G401.6 (cell line): ENCODE data around the gene FHOD1.

ENCODE experiments used
- FAIRE-seq: peaks from 2 replicates; lab custom pipeline; 2012; peaks lifted over from hg19 to GRCh38; lab: Jason Lieb, UNC

The FHOD1 gene

GRCh38 chr16:67206838-67207248 is 40.4 kb downstream of the FHOD1 start:
- no peak for FAIRE-seq

GRCh38 chr16:67206129-67206837 is 41.0 kb downstream of the FHOD1 start:
- FAIRE-seq = no peak

GRCh38 chr16:67204076-67204475 is 43.2 kb downstream of the FHOD1 start:
- no peak for FAIRE-seq

GRCh38 chr16:67202956-67203493 is 44.3 kb downstream of the FHOD1 start:
- FAIRE-seq = no peak

- no peak for FAIRE-seq
These were observed 44.9 kb downstream of the FHOD1 start for GRCh38 chr16:67202426-67202825.

- no peak for FAIRE-seq
These were observed 45.6 kb downstream of the FHOD1 start for GRCh38 chr16:67201411-67202345.

- FAIRE-seq = no peak
These were observed 46.8 kb downstream of the FHOD1 start for GRCh38 chr16:67200491-67200890.

- FAIRE-seq = no peak
These were observed 47.5 kb downstream of the FHOD1 start for GRCh38 chr16:67199808-67200198.

GRCh38 chr16:67199011-67199807 is 48.1 kb downstream of the FHOD1 start, which contains the start of gene ELMO3:
Gene ELMO3 (plus strand): TSS chr16:67199131. CDS start chr16:67199327, 196 bp downstream.
- no peak for FAIRE-seq

GRCh38 chr16:67198238-67198734 is 49.0 kb downstream of the FHOD1 start:
- no peak for FAIRE-seq

- no peak for FAIRE-seq
These were observed 49.6 kb downstream of the FHOD1 start for GRCh38 chr16:67197704-67198103.

- no peak for FAIRE-seq
These were observed 50.4 kb downstream of the FHOD1 start for GRCh38 chr16:67196881-67197280.

- FAIRE-seq = no peak
These were observed 51.6 kb downstream of the FHOD1 start for GRCh38 chr16:67195676-67196075.

- FAIRE-seq = no peak
These were observed 53.0 kb downstream of the FHOD1 start for GRCh38 chr16:67194260-67194659.

- FAIRE-seq = no peak
These were observed 53.7 kb downstream of the FHOD1 start for GRCh38 chr16:67193536-67193935.

- no peak for FAIRE-seq
These were observed 54.4 kb downstream of the FHOD1 start for GRCh38 chr16:67192781-67193361.

GRCh38 chr16:67191995-67192681 is 55.1 kb downstream of the FHOD1 start, which contains the start of gene E2F4:
Gene E2F4 (plus strand): TSS chr16:67192155. CDS start chr16:67192228, 73 bp downstream.
- FAIRE-seq = peak; percentile 77

- FAIRE-seq = no peak
These were observed 55.8 kb downstream of the FHOD1 start for GRCh38 chr16:67191411-67191994.

- FAIRE-seq = no peak
These were observed 56.6 kb downstream of the FHOD1 start for GRCh38 chr16:67190448-67191399.
